ENCODE data around the gene ALS2CL. TPM values are rescaled to one million over a fixed set of nuclear protein-coding genes. Genes with fewer than 3 reads are reported as not detected.

Gene ALS2CL
- total RNA-seq, 1 donor from 2014 or later, result 13.5 TPM

- H3K4me2 ChIP-seq (ENCODE audit: low read length), result no peak overlapping the region
- no peak overlapping the region for H3K27ac ChIP-seq (ENCODE audit: low read depth, low read length)
- no peaks in the 10 kb centered on the region for H3K27me3 ChIP-seq (ENCODE audit: insufficient read depth, low read length)
- peaks cover 14% of the 10 kb centered on the region for H3K4me1 Mint-ChIP-seq (ENCODE audit: low read depth, unreplicated experiment)
- H3K9me3 Mint-ChIP-seq (ENCODE audit: unreplicated experiment), result no peaks in the 10 kb centered on the region
- DNase-seq (ENCODE audit: low read depth) (no peak), FAIRE-seq (no peak)
- H3K36me3 ChIP-seq (ENCODE audit: insufficient read depth, low read length), result no peaks in the 10 kb centered on the region
- H3K9me3 ChIP-seq (ENCODE audit: insufficient read depth, low read depth, low read length), result no peaks in the 10 kb centered on the region
- TF ChIP-seq EZH2 (IDR thresholded peaks at IDR 0.05; ENCODE audit: insufficient read depth, low read length), result no peak
- TF ChIP-seq, protein P1, sequence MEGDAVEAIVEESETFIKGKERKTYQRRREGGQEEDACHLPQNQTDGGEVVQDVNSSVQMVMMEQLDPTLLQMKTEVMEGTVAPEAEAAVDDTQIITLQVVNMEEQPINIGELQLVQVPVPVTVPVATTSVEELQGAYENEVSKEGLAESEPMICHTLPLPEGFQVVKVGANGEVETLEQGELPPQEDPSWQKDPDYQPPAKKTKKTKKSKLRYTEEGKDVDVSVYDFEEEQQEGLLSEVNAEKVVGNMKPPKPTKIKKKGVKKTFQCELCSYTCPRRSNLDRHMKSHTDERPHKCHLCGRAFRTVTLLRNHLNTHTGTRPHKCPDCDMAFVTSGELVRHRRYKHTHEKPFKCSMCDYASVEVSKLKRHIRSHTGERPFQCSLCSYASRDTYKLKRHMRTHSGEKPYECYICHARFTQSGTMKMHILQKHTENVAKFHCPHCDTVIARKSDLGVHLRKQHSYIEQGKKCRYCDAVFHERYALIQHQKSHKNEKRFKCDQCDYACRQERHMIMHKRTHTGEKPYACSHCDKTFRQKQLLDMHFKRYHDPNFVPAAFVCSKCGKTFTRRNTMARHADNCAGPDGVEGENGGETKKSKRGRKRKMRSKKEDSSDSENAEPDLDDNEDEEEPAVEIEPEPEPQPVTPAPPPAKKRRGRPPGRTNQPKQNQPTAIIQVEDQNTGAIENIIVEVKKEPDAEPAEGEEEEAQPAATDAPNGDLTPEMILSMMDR (IDR thresholded peaks at IDR 0.05; ENCODE audit: insufficient read depth, low read depth, low read length), result no peak
- H3K27me3 Mint-ChIP-seq (ENCODE audit: low read depth, unreplicated experiment), result peaks cover 8% of the 10 kb centered on the region
- H3K4me1 ChIP-seq (ENCODE audit: insufficient read depth, low read length), result peaks cover 3% of the 10 kb centered on the region
- H3K4me3 ChIP-seq (ENCODE audit: insufficient read depth, low read depth, low read length), result no peak overlapping the region
- no peaks in the 10 kb centered on the region for H3K36me3 Mint-ChIP-seq (ENCODE audit: low read depth, unreplicated experiment)
- no peak overlapping the region for H3K4me3 Mint-ChIP-seq (ENCODE audit: unreplicated experiment)
- no peaks in the 10 kb centered on the region for H4K20me1 ChIP-seq (ENCODE audit: insufficient read depth, low read length)
- H3K9ac ChIP-seq (ENCODE audit: low read length), result no peak overlapping the region
- H3K79me2 ChIP-seq (ENCODE audit: insufficient read depth, low read length), result no peaks in the 10 kb centered on the region
- no peak overlapping the region for H3K27ac Mint-ChIP-seq (ENCODE audit: unreplicated experiment)
- H2AFZ ChIP-seq (ENCODE audit: low read depth, low read length), result no peak overlapping the region
These were observed 35.6 kb upstream of the ALS2CL start for GRCh38 chr3:46729038-46729437.

DNA sequence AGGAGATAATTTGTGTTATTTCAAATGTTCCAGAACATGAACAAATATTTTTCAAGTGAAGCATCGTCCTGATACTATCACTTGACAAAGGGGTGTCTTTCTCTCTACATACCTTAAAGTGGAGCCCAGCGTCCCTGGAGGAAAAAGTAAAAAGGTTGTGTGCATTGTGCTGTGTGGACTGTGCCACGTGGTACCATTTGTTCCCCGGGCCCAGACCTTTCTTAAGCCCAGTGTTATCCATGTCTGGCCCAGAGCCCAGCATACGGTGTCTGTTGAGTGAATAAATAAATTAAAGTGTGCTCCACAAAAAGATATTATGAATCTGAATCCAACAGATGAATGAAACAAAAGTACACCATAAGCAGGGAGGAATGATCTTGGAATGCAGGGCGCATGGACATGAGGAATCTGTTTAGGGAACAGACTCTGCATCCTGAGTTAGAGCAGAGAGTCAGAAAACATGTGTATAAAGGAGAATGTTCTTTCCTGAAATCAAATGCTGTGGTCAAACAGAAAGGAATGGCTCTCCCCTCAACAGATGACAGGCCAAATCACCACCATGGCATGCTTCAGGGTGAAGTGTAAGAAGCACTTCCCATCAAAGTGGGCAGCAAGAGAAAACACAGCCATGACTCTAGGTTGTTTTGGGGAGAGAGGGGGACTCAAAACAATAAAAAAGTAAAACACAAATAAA, 32.3 kb upstream of the ALS2CL start:
- H3K4me1 ChIP-seq (ENCODE audit: insufficient read depth, low read length), result peaks cover 3% of the 10 kb centered on the region
- Mint-ChIP-seq H3K27me3 (ENCODE audit: low read depth, unreplicated experiment) (no peaks in the 10 kb centered on the region), H3K4me1 (ENCODE audit: low read depth, unreplicated experiment) (peaks cover 14% of the 10 kb centered on the region), H3K27ac (ENCODE audit: unreplicated experiment) (peak overlapping the region; percentile 37), H3K36me3 (ENCODE audit: low read depth, unreplicated experiment) (no peaks in the 10 kb centered on the region), H3K9me3 (ENCODE audit: unreplicated experiment) (no peaks in the 10 kb centered on the region), H3K4me3 (ENCODE audit: unreplicated experiment) (no peak overlapping the region)
- DNase-seq (ENCODE audit: low read depth) (peak; percentile 23), FAIRE-seq (peak; percentile 9)
- peak overlapping the region; percentile 7 for H3K4me2 ChIP-seq (ENCODE audit: low read length)
- H3K27ac ChIP-seq (ENCODE audit: low read depth, low read length), result no peak overlapping the region
- peaks cover 3% of the 10 kb centered on the region for H3K27me3 ChIP-seq (ENCODE audit: insufficient read depth, low read length)
- no peaks in the 10 kb centered on the region for H3K36me3 ChIP-seq (ENCODE audit: insufficient read depth, low read length)
- H4K20me1 ChIP-seq (ENCODE audit: insufficient read depth, low read length), result no peaks in the 10 kb centered on the region
- H3K79me2 ChIP-seq (ENCODE audit: insufficient read depth, low read length), result no peaks in the 10 kb centered on the region
- TF ChIP-seq EZH2 (IDR thresholded peaks at IDR 0.05; ENCODE audit: insufficient read depth, low read length), result no peak
- TF ChIP-seq, protein P1 (IDR thresholded peaks at IDR 0.05; ENCODE audit: insufficient read depth, low read depth, low read length), result no peak
- H2AFZ ChIP-seq (ENCODE audit: low read depth, low read length), result peak overlapping the region; percentile 9
- H3K9me3 ChIP-seq (ENCODE audit: insufficient read depth, low read depth, low read length), result no peaks in the 10 kb centered on the region
- no peak overlapping the region for H3K4me3 ChIP-seq (ENCODE audit: insufficient read depth, low read depth, low read length)
- H3K9ac ChIP-seq (ENCODE audit: low read length), result no peak overlapping the region

DNA sequence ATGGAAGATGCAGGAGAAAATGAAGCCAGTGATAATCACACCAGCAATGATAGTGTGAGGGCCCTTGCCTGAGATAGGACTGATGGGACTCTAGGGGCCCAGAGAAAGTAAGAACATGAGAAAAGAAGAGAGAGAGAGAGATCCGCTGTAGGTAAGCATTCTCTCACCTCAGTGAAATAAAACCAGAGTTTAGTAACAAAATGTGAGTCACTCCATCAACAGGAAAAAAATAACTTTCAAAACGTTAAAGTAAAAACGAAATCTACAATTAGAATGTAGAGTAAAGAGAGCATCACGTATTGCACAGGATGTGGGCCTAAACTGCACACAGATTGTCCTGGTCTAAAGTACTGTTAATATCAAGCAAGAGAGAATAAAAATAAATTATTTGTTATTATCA, 30.9 kb upstream of the ALS2CL start:
- Histone ChIP-seq H3K9ac (ENCODE audit: low read length) (no peak overlapping the region), H3K4me2 (ENCODE audit: low read length) (no peak overlapping the region), H3K4me3 (ENCODE audit: insufficient read depth, low read depth, low read length) (no peak overlapping the region), H3K36me3 (ENCODE audit: insufficient read depth, low read length) (no peaks in the 10 kb centered on the region), H2AFZ (ENCODE audit: low read depth, low read length) (no peak overlapping the region), H4K20me1 (ENCODE audit: insufficient read depth, low read length) (no peaks in the 10 kb centered on the region), H3K27me3 (ENCODE audit: insufficient read depth, low read length) (peaks cover 9% of the 10 kb centered on the region), H3K79me2 (ENCODE audit: insufficient read depth, low read length) (no peaks in the 10 kb centered on the region), H3K4me1 (ENCODE audit: insufficient read depth, low read length) (peaks cover 3% of the 10 kb centered on the region), H3K9me3 (ENCODE audit: insufficient read depth, low read depth, low read length) (no peaks in the 10 kb centered on the region), H3K27ac (ENCODE audit: low read depth, low read length) (no peak overlapping the region)
- H3K36me3 Mint-ChIP-seq (ENCODE audit: low read depth, unreplicated experiment), result no peaks in the 10 kb centered on the region
- no peak overlapping the region for H3K4me3 Mint-ChIP-seq (ENCODE audit: unreplicated experiment)
- H3K27ac Mint-ChIP-seq (ENCODE audit: unreplicated experiment), result no peak overlapping the region
- H3K9me3 Mint-ChIP-seq (ENCODE audit: unreplicated experiment), result no peaks in the 10 kb centered on the region
- DNase-seq (ENCODE audit: low read depth) (no peak), FAIRE-seq (no peak)
- H3K4me1 Mint-ChIP-seq (ENCODE audit: low read depth, unreplicated experiment), result peaks cover 14% of the 10 kb centered on the region
- peaks cover 2% of the 10 kb centered on the region for H3K27me3 Mint-ChIP-seq (ENCODE audit: low read depth, unreplicated experiment)
- TF ChIP-seq, protein P1 (IDR thresholded peaks at IDR 0.05; ENCODE audit: insufficient read depth, low read depth, low read length), result no peak
- no peak for TF ChIP-seq EZH2 (IDR thresholded peaks at IDR 0.05; ENCODE audit: insufficient read depth, low read length)

All from astrocyte (in vitro differentiated cells and primary cell).